Gastrocnemius medialis (tissue), 4 donors: ENCODE results near the gene REX1BD.

ENCODE experiments used
- POLR2A ChIP-seq, 2 donors: fragments of 450-650 bp; IDR thresholded peaks; one replicate each; pipeline ENCODE4 v1.6.1; 2017; ENCODE audit warnings: antibody characterized with exemption in 2 of 2, mild to moderate bottlenecking in 2 of 2, moderate library complexity in 2 of 2
- TF ChIP-seq, protein P1 (sequence below), 5 experiments: fragments of 450-650 bp in 3 of 5; fragments of 200-600 bp in 2 of 5; sonication (generic) in 2 of 5; IDR thresholded peaks in 4 of 5; conservative IDR thresholded peaks in 1 of 5; 1 replicate in 4 of 5; 2 replicates in 1 of 5; pipeline ENCODE4 v1.5.1; 2016 to 2019; ENCODE audit warnings: antibody characterized with exemption in 5 of 5, mild to moderate bottlenecking in 3 of 5, moderate library complexity in 3 of 5

- TF ChIP-seq POLR2A (IDR thresholded peaks at IDR 0.05) = no peak
- TF ChIP-seq, protein P1, sequence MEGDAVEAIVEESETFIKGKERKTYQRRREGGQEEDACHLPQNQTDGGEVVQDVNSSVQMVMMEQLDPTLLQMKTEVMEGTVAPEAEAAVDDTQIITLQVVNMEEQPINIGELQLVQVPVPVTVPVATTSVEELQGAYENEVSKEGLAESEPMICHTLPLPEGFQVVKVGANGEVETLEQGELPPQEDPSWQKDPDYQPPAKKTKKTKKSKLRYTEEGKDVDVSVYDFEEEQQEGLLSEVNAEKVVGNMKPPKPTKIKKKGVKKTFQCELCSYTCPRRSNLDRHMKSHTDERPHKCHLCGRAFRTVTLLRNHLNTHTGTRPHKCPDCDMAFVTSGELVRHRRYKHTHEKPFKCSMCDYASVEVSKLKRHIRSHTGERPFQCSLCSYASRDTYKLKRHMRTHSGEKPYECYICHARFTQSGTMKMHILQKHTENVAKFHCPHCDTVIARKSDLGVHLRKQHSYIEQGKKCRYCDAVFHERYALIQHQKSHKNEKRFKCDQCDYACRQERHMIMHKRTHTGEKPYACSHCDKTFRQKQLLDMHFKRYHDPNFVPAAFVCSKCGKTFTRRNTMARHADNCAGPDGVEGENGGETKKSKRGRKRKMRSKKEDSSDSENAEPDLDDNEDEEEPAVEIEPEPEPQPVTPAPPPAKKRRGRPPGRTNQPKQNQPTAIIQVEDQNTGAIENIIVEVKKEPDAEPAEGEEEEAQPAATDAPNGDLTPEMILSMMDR (IDR thresholded peaks at IDR 0.05 in 4 of 5, conservative IDR thresholded peaks at IDR 0.05 in 1 of 5) = no peak
These were observed 22.1 kb downstream of the REX1BD start for GRCh38 chr19:18610556-18611326.
